ENCODE measurements around the gene GABBR2. TPM values are rescaled to one million over a fixed set of nuclear protein-coding genes. Genes with fewer than 3 reads are reported as not detected.

GABBR2 gene
- polyA plus RNA-seq, 1 of the 3 experiments (the other 2 are of a cell fraction): not detected

DNA sequence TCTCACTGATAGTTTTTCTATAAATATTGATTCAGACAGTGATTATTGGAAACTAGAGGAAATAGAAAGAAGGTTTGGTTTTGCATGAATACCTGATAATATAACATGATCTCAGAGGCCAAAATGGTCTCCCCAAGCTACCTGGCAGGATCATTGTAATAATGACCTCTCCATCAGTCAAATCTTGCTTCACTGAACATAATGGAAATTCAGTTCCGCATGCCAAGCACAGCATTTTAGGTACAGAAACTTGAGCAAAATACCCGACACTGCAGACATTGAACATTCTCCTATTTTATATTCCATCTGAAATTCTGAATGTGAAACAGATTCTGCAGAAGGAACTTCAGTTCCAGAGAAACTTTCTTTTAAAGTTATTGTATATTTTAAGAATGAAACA is 444.2 kb downstream of the GABBR2 start (continued):
- TF ChIP-seq, protein P1, sequence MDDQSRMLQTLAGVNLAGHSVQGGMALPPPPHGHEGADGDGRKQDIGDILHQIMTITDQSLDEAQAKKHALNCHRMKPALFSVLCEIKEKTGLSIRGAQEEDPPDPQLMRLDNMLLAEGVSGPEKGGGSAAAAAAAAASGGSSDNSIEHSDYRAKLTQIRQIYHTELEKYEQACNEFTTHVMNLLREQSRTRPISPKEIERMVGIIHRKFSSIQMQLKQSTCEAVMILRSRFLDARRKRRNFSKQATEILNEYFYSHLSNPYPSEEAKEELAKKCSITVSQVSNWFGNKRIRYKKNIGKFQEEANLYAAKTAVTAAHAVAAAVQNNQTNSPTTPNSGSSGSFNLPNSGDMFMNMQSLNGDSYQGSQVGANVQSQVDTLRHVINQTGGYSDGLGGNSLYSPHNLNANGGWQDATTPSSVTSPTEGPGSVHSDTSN (IDR thresholded peaks at IDR 0.05): no peak
- no peak for TF ChIP-seq POLR2AphosphoS5 (IDR thresholded peaks at IDR 0.05; ENCODE audit: low read depth, low read length)
- no peak for TF ChIP-seq RXRA (IDR thresholded peaks at IDR 0.05; ENCODE audit: borderline replicate concordance, low read depth)
- TF ChIP-seq, protein P2, sequence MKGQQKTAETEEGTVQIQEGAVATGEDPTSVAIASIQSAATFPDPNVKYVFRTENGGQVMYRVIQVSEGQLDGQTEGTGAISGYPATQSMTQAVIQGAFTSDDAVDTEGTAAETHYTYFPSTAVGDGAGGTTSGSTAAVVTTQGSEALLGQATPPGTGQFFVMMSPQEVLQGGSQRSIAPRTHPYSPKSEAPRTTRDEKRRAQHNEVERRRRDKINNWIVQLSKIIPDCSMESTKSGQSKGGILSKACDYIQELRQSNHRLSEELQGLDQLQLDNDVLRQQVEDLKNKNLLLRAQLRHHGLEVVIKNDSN (IDR thresholded peaks at IDR 0.05; ENCODE audit: borderline replicate concordance, low read depth): no peak
- TF ChIP-seq GATA2 (CRISPR knock-in tag; IDR thresholded peaks at IDR 0.05): no peak
- no peak for TF ChIP-seq GABPA (IDR thresholded peaks at IDR 0.05; ENCODE audit: low read depth)
- no peak for TF ChIP-seq EP300 (IDR thresholded peaks at IDR 0.05; ENCODE audit: borderline replicate concordance in 1 of 2, low read depth in 1 of 2, low read length in 1 of 2)

DNA sequence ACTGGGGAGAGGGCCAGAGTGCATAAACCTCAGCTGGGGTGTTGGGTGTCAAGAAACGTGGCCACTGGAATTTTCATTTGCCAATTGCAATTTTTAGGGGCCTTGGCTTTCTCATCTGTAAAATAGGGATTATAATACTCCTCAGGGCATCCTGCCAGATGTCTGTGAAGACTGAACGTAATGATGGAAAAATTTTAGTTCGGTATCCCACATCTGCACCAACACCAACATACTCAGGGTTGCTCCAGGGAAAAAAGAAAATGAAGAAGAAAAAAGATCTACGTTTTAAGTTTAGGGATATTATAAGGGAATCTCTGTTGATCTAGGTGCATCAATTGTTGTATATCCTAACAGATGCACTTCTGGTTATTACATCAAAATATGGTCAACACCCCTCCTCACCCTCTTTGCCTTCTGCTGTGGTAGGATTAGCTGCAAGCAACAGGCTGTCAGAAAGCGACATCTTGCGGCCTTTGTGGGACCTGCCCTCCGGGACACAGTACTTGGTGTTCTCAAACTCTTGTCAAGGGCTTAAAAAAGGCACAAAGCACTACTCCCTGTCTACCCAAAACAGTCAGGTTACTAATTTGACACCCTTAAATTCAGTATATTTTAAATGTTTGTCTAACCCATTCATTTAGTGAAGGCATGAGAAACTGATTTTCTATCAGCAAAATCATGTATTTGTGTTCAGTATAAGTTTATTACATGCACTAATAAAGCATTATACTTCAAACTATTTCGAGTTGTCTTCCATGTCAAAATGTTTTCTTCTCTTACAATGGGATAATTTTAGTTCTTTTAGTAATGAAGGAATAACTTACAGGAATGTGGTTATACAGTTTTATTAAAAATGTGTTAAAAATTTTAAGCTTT is 445.0 kb downstream of the GABBR2 start:
- no peaks in the 10 kb centered on the region for H3K9me2 ChIP-seq
- H3K9me3 ChIP-seq: no peaks in the 10 kb centered on the region
- H3K4me3 ChIP-seq (ENCODE audit: low read depth in 2 of 2, low read length in 1 of 2): peak overlapping the region in 1 of 2 experiments; percentile 20; a peak in 1 of 4 replicates
- H3K9ac ChIP-seq: no peak overlapping the region
- ChIA-PET CTCF (interaction anchor here (0.6 to 3.8 kb wide), 51 partner anchors 8 to 794 kb away, joined by 3 to 49 read pairs (median 4); partner anchors contain the start of genes ANP32B, CORO2A, NANS and TBC1D2), POLR2A (no interaction called here)
- H3K36me3 ChIP-seq (replicated peaks in 1 of 2; ENCODE audit: control insufficient read depth in 1 of 2, insufficient read depth in 2 of 2, low read length in 1 of 2): no peaks in the 10 kb centered on the region
- 32% methylated on average over 8 of the region's 8 CpGs for WGBS (ENCODE audit: low lambda C conversion rate)
- no peak overlapping the region for H2AFZ ChIP-seq (ENCODE audit: low read depth)
- no peaks in the 10 kb centered on the region for H4K20me1 ChIP-seq (ENCODE audit: insufficient read depth)
- H3K27ac ChIP-seq (ENCODE audit: low read depth in 2 of 2, low read length in 1 of 2): no peak overlapping the region
- H3K4me1 ChIP-seq (ENCODE audit: control insufficient read depth in 1 of 2, insufficient read depth in 2 of 2, low read depth in 1 of 2, low read length in 1 of 2): no peaks in the 10 kb centered on the region
- H3K4me2 ChIP-seq: no peak overlapping the region
- TF ChIP-seq NFIC (IDR thresholded peaks at IDR 0.05; ENCODE audit: borderline replicate concordance) (no peak), RAD21 (IDR thresholded peaks at IDR 0.05; ENCODE audit: low read length) (peak; percentile 99), RCOR1 (IDR thresholded peaks at IDR 0.05; ENCODE audit: low read length) (no peak), POLR2AphosphoS5 (IDR thresholded peaks at IDR 0.05; ENCODE audit: low read depth, low read length) (no peak), FOXM1 (IDR thresholded peaks at IDR 0.05; ENCODE audit: low read depth) (no peak), SMC3 (IDR thresholded peaks at IDR 0.05; ENCODE audit: low read depth, low read length) (peak; percentile 94)
- TF ChIP-seq, protein P3, sequence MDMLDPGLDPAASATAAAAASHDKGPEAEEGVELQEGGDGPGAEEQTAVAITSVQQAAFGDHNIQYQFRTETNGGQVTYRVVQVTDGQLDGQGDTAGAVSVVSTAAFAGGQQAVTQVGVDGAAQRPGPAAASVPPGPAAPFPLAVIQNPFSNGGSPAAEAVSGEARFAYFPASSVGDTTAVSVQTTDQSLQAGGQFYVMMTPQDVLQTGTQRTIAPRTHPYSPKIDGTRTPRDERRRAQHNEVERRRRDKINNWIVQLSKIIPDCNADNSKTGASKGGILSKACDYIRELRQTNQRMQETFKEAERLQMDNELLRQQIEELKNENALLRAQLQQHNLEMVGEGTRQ (IDR thresholded peaks at IDR 0.05; ENCODE audit: borderline replicate concordance, low read depth, low read length): no peak
- TF ChIP-seq, protein P2 (IDR thresholded peaks at IDR 0.05; ENCODE audit: borderline replicate concordance, low read depth): no peak
- TF ChIP-seq, protein P4, sequence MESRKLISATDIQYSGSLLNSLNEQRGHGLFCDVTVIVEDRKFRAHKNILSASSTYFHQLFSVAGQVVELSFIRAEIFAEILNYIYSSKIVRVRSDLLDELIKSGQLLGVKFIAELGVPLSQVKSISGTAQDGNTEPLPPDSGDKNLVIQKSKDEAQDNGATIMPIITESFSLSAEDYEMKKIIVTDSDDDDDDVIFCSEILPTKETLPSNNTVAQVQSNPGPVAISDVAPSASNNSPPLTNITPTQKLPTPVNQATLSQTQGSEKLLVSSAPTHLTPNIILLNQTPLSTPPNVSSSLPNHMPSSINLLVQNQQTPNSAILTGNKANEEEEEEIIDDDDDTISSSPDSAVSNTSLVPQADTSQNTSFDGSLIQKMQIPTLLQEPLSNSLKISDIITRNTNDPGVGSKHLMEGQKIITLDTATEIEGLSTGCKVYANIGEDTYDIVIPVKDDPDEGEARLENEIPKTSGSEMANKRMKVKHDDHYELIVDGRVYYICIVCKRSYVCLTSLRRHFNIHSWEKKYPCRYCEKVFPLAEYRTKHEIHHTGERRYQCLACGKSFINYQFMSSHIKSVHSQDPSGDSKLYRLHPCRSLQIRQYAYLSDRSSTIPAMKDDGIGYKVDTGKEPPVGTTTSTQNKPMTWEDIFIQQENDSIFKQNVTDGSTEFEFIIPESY (IDR thresholded peaks at IDR 0.05; ENCODE audit: borderline replicate concordance, low read depth): no peak
- TF ChIP-seq, protein P5, sequence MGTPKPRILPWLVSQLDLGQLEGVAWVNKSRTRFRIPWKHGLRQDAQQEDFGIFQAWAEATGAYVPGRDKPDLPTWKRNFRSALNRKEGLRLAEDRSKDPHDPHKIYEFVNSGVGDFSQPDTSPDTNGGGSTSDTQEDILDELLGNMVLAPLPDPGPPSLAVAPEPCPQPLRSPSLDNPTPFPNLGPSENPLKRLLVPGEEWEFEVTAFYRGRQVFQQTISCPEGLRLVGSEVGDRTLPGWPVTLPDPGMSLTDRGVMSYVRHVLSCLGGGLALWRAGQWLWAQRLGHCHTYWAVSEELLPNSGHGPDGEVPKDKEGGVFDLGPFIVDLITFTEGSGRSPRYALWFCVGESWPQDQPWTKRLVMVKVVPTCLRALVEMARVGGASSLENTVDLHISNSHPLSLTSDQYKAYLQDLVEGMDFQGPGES (IDR thresholded peaks at IDR 0.05; ENCODE audit: low read depth, low read length): no peak
- TF ChIP-seq, protein P6, sequence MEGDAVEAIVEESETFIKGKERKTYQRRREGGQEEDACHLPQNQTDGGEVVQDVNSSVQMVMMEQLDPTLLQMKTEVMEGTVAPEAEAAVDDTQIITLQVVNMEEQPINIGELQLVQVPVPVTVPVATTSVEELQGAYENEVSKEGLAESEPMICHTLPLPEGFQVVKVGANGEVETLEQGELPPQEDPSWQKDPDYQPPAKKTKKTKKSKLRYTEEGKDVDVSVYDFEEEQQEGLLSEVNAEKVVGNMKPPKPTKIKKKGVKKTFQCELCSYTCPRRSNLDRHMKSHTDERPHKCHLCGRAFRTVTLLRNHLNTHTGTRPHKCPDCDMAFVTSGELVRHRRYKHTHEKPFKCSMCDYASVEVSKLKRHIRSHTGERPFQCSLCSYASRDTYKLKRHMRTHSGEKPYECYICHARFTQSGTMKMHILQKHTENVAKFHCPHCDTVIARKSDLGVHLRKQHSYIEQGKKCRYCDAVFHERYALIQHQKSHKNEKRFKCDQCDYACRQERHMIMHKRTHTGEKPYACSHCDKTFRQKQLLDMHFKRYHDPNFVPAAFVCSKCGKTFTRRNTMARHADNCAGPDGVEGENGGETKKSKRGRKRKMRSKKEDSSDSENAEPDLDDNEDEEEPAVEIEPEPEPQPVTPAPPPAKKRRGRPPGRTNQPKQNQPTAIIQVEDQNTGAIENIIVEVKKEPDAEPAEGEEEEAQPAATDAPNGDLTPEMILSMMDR (IDR thresholded peaks at IDR 0.05): peak; percentile 98
- no peaks in the 10 kb centered on the region for H3F3A ChIP-seq (replicated peaks; ENCODE audit: insufficient read depth)
- no peaks in the 10 kb centered on the region for H3K79me2 ChIP-seq (ENCODE audit: insufficient read depth)
- H3K27me3 ChIP-seq (ENCODE audit: insufficient read depth): no peaks in the 10 kb centered on the region
- peak; percentile 79 for DNase-seq
